ENCODE measurements around the gene KCTD15. TPM values are rescaled to one million over a fixed set of nuclear protein-coding genes. Genes with fewer than 3 reads are reported as not detected.

KCTD15 gene
- total and polyA plus RNA-seq, 4 donors, result 13.8 to 42.7 (median 30.5) TPM

GRCh38 chr19:33758541-33759013, 38.1 kb upstream of the KCTD15 start:
- peak; percentile 88 for ATAC-seq (ENCODE audit: insufficient read depth, low FRiP score)
- Histone ChIP-seq H3K9ac (ENCODE audit: insufficient read depth in 1 of 2, low read length in 2 of 2) (no peak overlapping the region), H3K4me1 (ENCODE audit: control insufficient read depth in 5 of 5, insufficient read depth in 5 of 5, low read length in 5 of 5) (peaks cover 0 to 8% (median 0%) of the 10 kb centered on the region in 5 donors), H3K36me3 (ENCODE audit: control insufficient read depth in 4 of 4, insufficient read depth in 4 of 4, low read length in 4 of 4) (no peaks in the 10 kb centered on the region), H3K27ac (ENCODE audit: low read depth in 1 of 2, low read length in 1 of 2) (no peak overlapping the region), H3K27me3 (ENCODE audit: control insufficient read depth in 3 of 3, insufficient read depth in 3 of 3, low read length in 2 of 3) (peaks cover 0 to 7% (median 0%) of the 10 kb centered on the region in 3 donors), H3K4me3 (no peak overlapping the region), H3K9me3 (ENCODE audit: control insufficient read depth in 4 of 4, insufficient read depth in 3 of 4, low read length in 3 of 4) (no peaks in the 10 kb centered on the region)
- DNase-seq, result no peak
- TF ChIP-seq CTCF (IDR thresholded peaks at IDR 0.05; ENCODE audit: control extremely low read depth, extremely low read depth), result no peak
- WGBS, 2 donors, result 23% methylated on average over 12 of the region's 12 CpGs

DNA sequence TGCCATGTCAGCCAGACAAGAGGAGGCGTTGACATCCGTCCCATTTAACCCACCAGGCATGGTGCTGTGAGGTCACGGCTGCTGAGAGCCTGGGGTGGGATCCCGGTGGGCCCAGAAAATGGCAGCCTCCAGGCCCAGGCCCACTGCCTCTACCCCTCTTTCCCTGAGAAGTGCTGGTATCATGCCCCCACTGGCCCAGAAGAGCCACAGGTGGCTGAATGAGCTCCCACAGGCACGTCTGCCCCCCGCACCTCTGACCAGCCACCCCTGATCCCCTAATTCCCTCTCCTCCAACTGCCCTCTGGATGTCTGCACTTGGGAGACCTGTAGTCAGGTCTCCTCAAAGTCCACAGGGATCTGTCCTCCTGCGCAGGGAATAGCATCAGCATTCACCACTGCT, 37.3 kb upstream of the KCTD15 start:
- Histone ChIP-seq H3K4me3 (no peak overlapping the region), H3K27ac (ENCODE audit: low read depth in 1 of 2, low read length in 1 of 2) (peak overlapping the region in 1 of 2 donors; percentile 10), H3K27me3 (ENCODE audit: control insufficient read depth in 3 of 3, insufficient read depth in 3 of 3, low read length in 2 of 3) (peaks cover 0 to 7% (median 0%) of the 10 kb centered on the region in 3 donors), H3K36me3 (ENCODE audit: control insufficient read depth in 4 of 4, insufficient read depth in 4 of 4, low read length in 4 of 4) (no peaks in the 10 kb centered on the region), H3K9ac (ENCODE audit: insufficient read depth in 1 of 2, low read length in 2 of 2) (no peak overlapping the region), H3K9me3 (ENCODE audit: control insufficient read depth in 4 of 4, insufficient read depth in 3 of 4, low read length in 3 of 4) (no peaks in the 10 kb centered on the region), H3K4me1 (ENCODE audit: control insufficient read depth in 5 of 5, insufficient read depth in 5 of 5, low read length in 5 of 5) (peaks cover 0 to 8% (median 0%) of the 10 kb centered on the region in 5 donors)
- TF ChIP-seq CTCF (IDR thresholded peaks at IDR 0.05; ENCODE audit: control extremely low read depth, extremely low read depth), result no peak
- DNase-seq (no peak), ATAC-seq (ENCODE audit: insufficient read depth, low FRiP score) (no peak)
- WGBS, 2 donors, result 90 to 93% methylated on average over 7 of the region's 7 CpGs

- no peak for ATAC-seq (ENCODE audit: insufficient read depth, low FRiP score)
- no peak for DNase-seq
- no peak overlapping the region for H3K4me3 ChIP-seq
- 79 to 88% methylated on average over 11 of the region's 11 CpGs for WGBS, 2 donors
- H3K36me3 ChIP-seq (ENCODE audit: control insufficient read depth in 4 of 4, insufficient read depth in 4 of 4, low read length in 4 of 4), result no peaks in the 10 kb centered on the region
- no peaks in the 10 kb centered on the region for H3K9me3 ChIP-seq (ENCODE audit: control insufficient read depth in 4 of 4, insufficient read depth in 3 of 4, low read length in 3 of 4)
- TF ChIP-seq CTCF (IDR thresholded peaks at IDR 0.05; ENCODE audit: control extremely low read depth, extremely low read depth), result no peak
- H3K4me1 ChIP-seq (ENCODE audit: control insufficient read depth in 5 of 5, insufficient read depth in 5 of 5, low read length in 5 of 5), result peaks cover 0 to 8% (median 0%) of the 10 kb centered on the region in 5 donors
- no peaks in the 10 kb centered on the region for H3K27me3 ChIP-seq (ENCODE audit: control insufficient read depth in 3 of 3, insufficient read depth in 3 of 3, low read length in 2 of 3)
- H3K27ac ChIP-seq (ENCODE audit: low read depth in 1 of 2, low read length in 1 of 2), result no peak overlapping the region
- no peak overlapping the region for H3K9ac ChIP-seq (ENCODE audit: insufficient read depth in 1 of 2, low read length in 2 of 2)
Measured at GRCh38 chr19:33763633-33764371, 32.9 kb upstream of the KCTD15 start.

Measured in lung (tissue), 12 donors.